Activated gamma-delta T cell (primary cell): ENCODE data around the gene IFT88.
A peak's percentile ranks its signal among the peaks of the same experiment; 100 is the strongest.

Experiments used
- DNase-seq: peaks from one replicate; lab custom pipeline; 2025; lab: John Stamatoyannopoulos, UW

IFT88 gene

DNA sequence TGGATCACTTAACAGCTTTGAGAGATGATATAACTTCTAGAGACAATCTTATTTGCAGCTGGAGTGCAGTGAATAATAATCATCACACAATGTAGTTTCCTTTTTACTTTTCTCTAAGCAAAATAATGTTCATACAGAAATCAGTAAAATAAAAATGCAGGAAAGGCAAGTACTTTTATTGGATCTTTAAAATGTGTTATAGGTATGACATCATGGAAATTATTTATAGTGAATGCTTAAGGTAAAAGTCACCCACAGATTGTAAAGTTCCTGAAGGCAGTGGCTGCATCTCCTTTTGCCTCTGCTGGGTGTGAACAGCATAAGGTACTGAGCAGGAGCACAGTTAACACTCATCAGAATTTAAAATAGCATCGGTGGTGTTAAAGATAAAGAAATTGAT is 119.2 kb downstream of the IFT88 start:
- DNase-seq, result no peak

DNA sequence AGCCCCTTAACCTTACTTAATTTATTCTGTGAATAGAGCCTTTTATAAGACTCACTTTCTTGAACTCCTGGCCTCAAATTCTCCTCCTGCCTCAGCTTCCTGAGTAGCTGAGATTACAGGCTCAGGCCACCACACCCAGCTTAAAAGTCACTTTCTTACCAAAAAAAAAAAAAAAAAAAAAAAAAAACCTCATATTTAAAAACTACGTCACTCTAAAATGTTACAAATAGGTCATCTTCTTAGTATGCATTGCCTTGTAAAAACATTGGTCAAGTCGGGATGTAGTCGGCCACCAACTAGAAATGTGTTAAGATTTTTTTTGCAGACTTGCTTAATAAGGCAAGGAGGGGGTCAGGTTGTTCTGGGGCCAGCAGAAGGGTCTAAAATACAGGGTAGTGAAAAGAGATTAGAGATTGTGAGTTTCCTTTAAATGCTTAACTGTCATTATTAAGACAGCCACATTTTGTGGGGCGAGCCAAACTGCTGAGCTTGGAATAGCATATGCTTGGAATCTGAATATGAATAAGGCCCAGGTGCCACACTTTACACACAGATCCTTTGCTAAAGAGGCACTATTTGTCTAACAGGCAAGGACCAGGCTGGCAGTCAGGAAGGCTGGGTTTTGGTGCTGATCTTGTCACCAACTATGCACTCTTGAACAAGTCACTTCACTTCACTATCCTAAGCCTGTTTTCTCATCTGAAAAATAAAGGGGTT is 120.1 kb downstream of the IFT88 start:
- no peak for DNase-seq

DNA sequence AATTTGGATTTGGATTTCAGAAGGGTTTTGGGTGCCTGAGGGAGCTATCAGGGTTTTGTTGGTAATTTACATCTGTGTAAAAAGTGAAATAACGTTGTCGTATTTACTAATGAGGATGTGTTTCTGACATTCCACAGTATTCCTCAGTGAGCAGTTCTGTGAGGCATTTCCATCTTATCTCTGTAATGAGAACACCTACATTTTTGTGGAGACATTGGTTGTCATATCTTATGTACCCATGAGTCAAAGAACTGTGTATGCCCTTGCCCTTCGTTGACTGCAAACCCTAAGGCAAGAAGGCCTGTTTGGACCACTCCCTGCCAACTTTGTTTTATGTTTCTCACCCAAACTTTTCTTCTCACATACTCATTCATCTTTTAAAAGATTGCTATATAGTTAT is 122.3 kb downstream of the IFT88 start:
- no peak for DNase-seq

DNA sequence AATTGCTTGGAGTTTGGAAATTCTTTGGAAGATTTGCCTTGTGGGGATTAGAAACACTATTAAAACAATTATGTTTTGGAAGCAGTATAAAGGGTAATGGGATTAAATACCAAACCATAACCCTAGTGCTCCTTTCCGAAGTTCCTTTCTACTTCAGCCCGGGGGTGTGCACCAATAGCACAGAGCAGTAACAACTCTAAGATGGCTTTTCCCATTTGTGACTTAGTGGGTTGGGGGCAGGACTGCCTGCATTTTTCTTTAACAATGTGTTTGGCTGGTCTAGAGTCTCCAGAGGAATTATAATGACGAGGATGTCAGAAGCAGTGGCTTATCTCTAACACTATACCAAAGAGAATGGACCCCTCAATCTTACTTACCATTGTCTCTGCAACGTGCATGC is 124.7 kb downstream of the IFT88 start:
- DNase-seq, result no peak

- no peak for DNase-seq
Observed at GRCh38 chr13:20696073-20696472, 129.1 kb downstream of the IFT88 start.

GRCh38 chr13:20699715-20700114 is 132.8 kb downstream of the IFT88 start:
- no peak for DNase-seq

DNA sequence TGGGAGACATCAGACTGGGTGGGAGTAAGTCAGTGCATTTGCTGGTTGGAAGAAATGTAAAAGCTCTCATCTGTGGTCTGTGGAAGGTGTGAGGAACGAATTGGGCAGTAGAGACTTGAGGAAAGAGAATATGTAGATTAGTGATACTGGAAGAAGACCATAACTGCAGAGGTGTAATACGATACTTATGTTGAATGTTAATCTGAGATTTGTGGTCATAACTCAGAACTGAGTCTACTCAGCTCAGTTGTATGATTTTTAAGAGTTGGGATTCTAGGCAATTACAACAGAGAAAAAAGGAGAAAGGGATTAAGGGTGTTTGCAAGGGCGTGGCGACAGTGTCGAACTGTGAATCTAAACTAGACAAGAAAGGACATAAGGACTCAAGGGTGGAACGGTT is 133.3 kb downstream of the IFT88 start:
- no peak for DNase-seq

- DNase-seq, result no peak
Observed at GRCh38 chr13:20701461-20701860, 134.5 kb downstream of the IFT88 start.

GRCh38 chr13:20702530-20702914 is 135.6 kb downstream of the IFT88 start:
- DNase-seq, result no peak

DNA sequence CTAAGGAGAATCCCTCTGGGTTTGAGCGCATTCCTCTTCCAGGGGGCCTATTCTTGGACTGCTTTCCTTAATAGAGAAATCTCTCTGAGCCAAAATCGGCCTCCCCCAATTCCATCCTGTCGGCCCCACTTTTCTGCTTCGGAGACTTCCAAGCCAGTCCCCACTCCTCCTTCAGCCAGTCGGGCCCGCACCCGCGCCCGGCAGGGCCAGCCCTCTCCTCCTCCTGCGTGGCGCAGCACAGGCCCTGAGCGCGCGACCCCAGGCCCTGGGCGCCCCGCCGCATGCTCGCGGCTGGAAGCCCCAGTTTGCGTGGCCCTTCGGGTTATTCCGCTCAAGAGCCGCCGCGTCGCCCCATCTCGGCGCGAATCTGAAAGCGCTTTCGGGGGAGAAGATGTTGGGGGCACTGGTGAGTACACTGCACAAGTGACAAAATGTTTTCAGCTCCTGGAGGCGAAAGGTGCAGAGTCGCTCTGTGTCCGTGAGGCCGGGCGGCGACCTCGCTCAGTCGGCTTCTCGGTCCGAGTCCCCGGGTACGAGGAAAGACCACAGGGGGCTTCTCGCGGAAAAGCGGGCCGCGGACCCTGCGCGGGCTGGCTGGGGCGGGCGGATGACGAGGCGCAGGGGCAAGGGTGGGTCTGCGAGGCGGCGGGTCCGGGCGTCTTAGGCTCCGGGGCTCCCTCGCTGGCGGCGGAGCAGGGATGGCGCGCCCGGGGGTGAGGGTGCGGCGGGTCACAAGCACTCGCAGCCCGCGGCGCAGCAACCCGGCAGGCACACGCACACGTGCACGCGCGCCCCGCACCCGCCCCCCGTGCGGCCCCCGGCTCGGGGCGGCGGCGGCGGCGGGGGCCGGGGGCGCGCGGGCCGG is 136.2 kb downstream of the IFT88 start, which contains the start of gene IL17D:
TSS of gene IL17D (plus strand) at position 785 of the 865 bp plus-strand sequence. CDS start 303 bp downstream, outside the sequence.
- DNase-seq, result peak; percentile 28

GRCh38 chr13:20703780-20704458 is 137.0 kb downstream of the IFT88 start:
- DNase-seq, result peak; percentile 63

- DNase-seq, result no peak
Observed at GRCh38 chr13:20704459-20705069, 137.6 kb downstream of the IFT88 start.

DNA sequence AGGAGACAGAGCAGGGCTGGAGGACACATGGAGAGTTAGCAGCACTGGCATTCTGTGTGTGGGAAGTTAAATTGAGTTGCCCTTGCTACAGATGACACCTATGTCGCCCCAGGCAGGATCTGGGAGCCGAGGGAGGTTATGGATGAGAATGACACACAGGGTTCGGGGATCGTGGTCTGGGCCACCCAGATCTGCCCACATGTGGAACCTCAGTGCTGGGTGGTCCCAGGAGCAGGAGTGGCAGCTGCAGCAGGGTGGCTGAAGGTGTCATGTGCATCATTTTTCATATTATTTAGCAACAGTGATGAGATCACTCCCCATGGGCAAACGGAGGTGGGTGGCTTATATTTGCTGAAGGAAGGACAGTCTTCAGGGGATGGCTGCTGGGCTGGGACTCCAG is 139.7 kb downstream of the IFT88 start:
- no peak for DNase-seq

DNA sequence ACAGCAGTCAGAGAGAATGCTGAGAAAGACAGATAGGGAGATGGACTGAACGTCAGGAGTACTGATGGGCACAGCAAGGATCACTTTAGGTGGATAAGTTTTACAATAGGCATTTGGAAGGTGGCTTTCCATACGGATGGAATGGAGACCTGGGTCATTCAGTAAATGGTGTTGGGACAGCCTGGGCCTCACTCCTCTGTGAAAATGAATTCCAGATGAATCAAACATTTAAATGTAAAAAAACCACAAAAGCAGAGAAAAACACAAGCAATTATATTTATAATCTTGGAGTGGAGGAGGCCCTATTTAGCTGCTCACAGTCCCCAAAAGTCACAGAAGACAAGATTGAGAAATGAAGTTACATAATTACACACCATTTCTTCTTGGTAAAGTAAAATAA is 141.3 kb downstream of the IFT88 start:
- no peak for DNase-seq

DNA sequence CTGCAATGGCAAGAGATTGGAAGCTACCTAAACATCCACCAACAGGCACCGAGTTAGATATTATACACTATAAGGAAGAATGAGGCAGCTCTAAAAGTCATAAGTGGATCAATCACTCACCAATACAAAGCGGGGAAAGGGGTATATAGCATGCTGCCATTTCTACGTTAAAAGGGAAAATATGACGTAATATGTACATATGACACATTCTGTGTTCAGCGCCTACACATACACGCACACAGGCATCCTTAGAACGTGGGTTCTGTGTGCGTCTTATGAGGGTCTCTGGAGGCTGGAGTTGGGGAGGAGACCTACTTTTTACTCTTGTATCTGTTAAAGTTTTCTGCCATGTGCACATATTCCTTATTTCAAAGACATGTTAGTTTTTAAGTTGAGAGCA is 142.4 kb downstream of the IFT88 start:
- no peak for DNase-seq

DNA sequence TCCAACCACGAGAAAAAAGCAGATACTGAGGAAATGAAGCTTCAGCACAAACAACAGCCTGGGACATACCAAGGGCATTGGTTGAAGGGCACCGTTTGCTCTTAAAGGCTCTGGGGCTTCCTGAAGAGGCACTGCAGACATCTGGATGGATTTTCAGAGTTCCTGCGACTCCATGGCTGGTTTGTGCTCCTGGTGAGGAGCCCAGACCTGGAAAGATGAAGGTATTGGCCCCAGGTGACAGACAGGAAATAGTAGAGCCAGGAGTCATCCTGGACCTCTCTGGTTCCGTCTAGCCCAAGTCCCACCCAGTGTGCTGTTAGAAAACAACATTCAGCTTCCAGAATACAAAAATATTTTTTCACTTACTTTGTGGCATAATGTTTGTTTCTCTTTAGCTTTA is 142.8 kb downstream of the IFT88 start:
- no peak for DNase-seq

- no peak for DNase-seq
Observed at GRCh38 chr13:20711301-20712044, 144.5 kb downstream of the IFT88 start.

DNA sequence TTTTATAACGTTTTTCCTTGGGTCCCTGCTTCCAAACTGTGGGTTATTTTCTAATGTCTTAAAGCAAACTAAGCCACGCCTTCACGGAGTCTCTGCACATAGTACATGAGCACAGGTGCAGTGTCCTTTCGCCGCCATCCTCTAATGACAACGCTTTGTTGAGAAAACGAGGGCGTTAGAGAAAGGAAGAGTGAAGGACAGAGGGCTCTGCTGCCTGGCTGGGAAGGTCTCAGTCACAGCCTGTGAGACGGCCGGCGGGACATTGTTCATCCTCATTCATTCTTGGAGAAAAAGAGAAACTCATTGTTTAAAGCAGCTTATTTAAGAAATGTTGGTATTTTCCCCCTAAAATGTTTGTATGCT is 146.0 kb downstream of the IFT88 start:
- DNase-seq, result no peak

DNA sequence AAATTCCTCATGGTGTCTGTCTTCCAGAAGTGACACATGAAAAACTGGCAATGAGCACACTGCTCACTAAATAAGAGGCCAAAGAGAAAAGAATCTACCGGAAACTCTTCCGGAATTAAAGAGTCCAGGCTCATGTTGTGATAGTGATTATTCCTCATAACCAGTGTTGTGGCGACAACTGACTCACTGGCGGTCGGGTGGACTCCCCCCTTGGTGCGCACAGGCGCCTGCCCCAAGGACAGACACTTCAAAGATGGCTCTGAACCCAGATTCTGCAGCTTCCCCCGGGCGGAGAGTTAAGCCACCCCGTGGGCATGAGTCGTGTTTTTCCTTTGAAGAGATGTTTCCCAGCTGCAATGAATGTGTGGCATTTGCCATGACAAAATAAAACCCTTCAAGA is 146.8 kb downstream of the IFT88 start:
- DNase-seq, result no peak

DNA sequence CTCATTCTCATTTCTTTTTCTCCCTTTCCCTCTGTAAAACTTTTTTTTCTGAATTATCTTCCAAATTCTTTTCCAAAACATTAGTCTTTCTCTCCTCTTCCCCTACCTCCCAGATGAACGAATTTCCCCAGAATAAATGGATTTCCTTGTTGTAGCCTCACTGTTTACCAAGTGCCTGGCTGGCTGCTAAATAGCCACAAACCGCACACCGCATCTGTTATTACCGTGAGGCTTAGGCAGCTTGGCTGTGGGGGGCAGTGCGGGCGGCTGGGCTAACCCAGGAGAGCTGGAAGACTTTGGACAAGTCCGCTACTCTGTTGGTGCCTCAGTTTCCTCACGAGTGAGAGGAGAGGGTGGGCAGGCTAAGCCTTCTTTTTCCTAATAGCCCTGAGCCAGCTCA is 147.2 kb downstream of the IFT88 start:
- DNase-seq, result no peak

DNA sequence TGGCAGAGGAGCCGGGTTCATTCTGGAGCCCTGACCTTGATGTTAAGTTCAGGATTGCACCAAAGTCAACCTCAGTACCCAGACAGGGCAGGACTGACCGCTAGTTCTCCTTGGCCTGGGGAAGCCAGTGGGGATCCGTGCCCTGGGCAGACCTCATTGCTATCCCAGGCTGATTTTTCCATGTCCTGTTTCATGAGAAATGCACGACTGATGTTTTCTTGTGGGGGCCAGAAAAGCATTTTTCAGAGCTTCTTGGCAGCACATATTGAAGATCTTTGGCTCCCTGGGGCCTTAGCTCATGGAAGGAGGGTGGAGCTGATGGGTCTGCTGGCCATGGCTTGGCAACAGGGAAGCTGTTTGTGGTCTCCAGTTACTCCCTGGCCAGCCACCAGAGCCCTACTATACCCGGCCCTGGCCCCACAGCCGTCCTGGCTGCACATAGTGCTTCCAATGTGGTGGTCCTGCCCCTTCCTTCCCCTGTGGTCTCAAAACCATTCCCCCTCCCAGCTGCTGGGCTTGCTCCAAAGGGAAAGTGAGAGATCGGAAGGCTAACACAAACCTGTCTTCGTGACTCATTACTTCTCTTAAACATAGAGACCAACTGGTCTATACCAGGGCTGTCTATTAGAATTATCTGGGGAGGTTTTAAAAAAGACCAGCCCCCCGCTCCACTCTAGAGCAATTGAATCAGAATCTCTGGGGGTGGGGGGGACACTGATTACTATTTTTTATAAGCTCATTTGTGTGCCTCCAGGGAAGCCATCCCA is 147.8 kb downstream of the IFT88 start:
- DNase-seq, result no peak
